Activated T-helper 9 cell treated with anti-CD3 and anti-CD28 coated beads, Interleukin-2, amount 50 U/mL, for 16 hours (primary cell): ENCODE measurements around the gene TMEM35B.
"Not testable (repeated sequence)": the region's sequence is repeated elsewhere in the genome, so short reads cannot be mapped to it uniquely, and the experiment has no call there.

Experiments
- DNase-seq: peaks from one replicate; pipeline ENCODE4 v3.0.0-alpha.2; 2020; ENCODE audit warnings: low read depth

The TMEM35B gene

DNA sequence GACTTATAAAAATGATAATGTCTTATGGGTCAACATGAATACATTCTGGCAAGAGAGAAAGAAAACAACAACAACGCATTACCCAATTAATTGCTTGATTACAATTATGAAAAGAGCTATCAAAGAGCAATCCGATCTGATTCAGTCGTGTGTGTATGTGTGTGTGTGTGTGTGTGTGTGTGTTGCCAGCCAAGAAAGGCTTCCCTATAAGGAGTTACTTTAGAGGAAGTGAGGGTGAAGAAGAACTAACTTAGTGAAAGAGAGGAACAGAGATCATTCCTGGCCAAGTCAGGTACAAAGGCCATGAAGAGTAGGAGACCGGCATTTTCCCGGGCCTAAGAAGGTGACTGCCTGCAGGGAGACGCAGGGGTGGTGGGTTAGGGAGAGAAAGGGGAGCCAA, 9.4 kb downstream of the TMEM35B start:
- DNase-seq = no peak

DNA sequence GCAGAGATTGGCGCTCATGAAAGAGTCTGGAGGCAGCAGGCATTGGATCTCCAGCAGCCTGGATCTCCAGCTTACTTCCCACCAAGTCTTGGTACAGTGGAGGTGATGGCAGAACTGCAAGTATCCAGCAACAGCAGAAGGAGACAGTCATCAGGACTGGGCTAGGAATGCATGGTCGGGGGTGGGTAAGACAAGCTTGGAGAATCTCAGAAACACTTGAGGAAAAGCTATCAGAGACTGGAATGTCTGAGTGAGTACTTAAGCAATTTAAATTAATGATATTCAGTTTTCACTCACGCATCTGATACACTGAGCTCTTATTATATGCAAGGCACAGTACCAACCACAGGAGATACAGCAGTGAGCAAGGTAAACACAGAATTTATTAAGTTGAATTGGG, 9.8 kb downstream of the TMEM35B start:
- no peak for DNase-seq

DNA sequence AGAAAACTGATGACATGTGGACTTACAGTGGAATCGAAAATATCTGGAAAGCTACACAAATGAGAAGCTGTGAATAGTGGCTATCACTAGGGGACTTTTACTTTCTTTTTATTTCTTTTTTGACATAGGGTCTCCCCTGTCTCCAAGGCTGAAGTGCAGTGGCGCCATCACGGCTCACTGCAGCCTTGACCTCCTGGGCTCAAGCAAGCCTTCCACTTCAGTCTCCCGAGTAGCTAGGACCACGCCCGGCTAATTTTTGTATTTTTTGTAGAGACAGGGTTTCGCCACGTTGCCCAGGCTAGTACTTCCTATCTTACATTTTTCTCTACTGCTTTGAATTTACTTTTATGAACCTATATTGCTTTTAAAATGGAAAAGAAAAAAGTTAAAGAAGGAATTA, 10.5 kb downstream of the TMEM35B start:
- no peak for DNase-seq

DNA sequence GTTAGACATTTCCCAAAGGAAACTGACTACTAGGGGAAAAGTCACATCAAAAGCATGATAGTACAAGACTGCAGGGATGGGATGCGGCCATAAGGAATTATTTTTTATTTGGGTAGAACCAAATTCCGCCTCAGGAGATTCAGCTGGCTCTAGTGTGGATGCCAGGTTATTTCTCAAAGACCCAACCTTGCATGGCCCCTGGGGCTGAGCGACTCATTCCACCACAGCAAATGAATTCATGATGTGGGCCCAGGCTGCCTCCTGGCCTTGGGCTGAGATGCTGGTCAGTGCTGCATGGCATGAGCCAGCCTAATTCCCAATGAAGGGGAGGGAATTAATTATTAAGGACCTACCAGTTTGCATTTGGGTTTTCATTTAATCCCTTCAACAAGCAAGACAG, 11.8 kb downstream of the TMEM35B start:
- DNase-seq = no peak

DNA sequence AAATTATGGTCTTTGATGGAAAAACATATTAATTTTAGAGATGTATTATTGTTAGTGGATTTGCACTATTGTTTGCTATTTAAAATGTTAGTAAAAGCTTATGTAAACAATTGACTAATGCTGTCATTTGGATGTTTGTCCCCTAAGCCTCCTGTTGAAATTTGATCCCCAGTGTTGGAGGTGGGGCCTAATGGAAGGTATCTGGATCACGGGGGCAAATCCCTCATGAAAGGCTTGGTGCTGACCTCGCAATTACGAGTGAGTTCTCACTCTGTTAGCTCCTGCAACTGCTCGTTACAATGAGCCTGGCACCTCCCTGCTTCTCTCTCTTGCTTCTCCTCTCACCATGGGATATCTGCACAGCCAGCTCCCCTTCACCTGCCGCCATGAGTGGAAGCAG, 14.3 kb downstream of the TMEM35B start:
- DNase-seq = no peak

DNA sequence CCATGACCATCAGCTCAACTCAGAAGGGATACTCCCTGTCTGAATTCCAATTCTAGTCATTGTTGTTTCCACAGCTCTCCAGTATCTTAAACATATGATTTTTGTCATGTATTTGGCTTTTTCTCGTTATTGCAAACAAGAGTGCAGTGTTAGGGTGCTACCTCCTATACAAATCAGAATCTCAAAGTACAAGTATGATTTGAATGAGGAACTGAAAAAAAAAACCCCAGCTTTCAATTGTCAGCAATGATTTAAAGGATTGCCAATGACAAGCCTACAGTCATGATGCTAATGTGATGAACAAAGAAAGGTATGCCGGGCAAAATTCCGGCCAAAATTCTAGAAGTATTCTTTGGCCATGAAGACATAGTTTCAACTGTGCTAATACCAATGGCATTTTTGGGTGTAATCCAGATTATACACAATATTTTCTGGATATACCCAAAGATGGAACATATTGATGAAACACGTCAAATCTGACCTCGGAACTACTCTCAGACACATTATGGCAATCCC, 14.9 kb downstream of the TMEM35B start:
- DNase-seq = no peak

DNA sequence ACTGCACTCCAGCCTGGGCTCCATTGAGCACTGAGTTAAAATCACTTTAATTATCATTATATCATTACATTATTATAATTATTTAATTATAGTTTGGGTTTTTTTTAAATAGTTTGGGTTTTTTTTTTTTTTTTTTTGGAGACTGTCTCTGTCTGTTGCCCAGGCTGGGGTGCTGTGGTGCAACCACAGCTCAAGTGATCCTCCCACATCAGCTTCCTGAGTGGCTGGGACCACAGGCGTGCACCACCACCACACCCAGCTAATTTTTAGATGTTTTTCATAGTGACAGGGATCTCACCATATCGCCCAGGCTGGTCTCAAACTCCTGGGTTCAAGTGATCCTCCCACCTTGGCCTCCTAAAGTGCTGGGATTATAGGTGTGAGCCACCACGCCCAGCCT, 16.9 kb downstream of the TMEM35B start:
- not testable (repeated sequence) for DNase-seq

DNA sequence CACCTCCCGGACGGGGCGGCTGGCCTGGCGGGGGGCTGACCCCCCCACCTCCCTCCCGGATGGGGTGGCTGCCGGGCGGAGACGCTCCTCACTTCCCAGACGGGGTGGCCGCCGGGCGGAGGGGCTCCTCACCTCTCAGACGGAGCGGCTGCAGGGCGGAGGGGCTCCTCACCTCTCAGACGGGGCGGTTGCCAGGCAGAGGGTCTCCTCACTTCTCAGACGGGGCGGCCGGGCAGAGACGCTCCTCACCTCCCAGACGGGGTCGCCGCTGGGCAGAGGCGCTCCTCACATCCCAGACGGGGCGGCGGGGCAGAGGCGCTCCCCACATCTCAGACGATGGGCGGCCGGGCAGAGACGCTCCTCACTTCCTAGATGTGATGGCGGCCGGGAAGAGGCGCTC, 17.5 kb downstream of the TMEM35B start:
- DNase-seq = not testable (repeated sequence)

DNA sequence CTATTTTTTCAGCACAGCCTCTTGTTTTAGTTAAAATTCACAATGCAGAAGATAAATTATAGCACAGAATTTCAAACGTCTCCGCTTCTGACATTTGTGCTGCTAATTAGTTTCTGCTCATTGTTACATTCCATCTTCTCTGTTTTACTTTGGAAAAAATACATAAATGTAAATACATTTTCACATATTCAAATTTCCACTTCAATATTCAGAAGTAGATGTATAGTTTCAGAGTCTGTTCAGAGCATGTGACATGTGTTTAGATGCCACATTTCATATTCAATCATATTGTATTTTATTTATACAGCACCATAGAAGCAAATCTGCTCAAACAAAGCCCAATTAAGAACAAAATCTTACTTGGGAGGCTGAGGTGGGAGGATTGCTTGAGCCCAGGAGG, 19.6 kb downstream of the TMEM35B start:
- no peak for DNase-seq

DNA sequence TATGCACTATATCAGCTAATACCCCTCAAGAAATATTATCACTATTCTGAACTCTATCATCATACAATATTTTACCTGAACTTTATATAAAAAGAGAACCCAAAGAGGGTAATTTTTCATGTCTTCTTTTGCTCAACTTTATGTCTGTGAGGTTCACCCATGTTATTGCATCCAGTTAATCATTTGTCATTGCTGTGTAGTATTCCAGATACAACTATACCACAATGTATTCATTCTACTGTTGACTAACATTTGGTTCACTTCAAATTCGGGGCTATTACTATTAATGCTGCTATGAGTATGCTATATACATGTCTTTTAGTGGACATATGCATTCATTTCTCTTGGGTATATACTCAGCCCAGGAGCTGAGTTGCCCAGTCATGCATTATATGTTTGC, 34.7 kb downstream of the TMEM35B start:
- no peak for DNase-seq

DNA sequence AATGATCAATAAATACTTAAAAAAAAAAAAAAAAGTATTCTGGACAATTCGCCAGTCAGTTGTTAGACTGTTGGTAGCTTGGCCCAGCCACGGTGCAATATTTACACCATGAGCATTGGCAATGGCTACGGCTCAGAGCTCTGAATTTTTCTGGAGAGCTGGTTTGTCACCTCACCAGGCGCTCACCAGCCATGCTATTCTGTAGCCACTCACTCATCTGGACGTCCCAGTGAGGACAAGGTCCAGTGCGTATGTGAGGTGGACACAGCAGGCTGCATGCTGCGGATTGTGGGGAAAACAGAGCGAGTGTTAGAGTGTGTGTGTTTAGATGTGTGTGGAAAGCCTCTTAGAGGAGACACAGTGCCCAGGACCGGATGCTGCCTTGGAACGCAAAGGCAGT, 36.4 kb downstream of the TMEM35B start:
- not testable (repeated sequence) for DNase-seq

DNA sequence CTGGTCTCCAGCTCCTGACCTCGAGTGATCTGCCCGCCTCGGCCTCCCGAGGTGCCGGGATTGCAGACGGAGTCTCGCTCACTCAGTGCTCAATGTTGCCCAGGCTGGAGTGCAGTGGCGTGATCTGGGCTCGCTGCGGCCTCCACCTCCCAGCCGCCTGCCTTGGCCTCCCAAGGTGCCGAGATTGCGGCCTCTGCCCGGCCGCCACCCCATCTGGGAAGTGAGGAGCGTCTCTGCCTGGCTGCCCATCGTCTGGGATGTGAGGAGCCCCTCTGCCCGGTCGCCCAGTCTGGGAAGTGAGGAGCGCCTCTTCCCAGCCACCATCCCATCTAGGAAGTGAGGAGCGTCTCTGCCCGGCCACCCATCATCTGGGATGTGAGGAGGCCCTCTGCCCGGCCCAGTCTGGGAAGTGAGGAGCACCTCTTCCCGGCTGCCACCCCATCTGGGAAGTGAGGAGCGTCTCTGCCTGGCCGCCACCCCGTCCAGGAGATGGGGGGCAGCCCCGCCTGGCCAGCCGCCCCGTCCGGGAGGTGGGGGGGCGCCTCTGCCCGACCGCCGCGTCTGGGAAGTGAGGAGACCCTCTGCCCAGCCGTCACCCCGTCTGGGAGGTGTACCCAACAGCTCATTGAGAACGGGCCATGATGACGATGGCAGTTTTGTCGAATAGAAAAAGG, 37.4 kb downstream of the TMEM35B start:
- not testable (repeated sequence) for DNase-seq

DNA sequence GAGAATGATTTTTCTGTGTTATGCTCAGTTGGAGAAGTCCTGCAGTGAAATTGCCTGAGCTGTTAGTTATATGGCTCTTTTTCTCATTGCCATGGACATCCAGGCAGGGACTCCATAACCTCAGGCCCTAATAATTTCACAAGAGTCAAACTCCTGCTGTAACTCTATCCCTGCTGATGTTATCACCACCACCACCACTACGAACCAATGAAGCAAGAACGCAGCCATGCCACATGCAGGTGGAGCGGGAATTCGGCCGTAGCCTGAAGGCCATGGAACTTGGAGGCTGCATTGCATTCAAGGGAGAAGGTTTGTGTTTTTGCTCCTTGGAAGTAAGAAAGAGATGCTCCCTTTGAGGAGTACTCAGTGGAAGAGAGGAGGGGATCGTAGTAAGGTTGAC, 38.9 kb downstream of the TMEM35B start:
- DNase-seq = no peak

DNA sequence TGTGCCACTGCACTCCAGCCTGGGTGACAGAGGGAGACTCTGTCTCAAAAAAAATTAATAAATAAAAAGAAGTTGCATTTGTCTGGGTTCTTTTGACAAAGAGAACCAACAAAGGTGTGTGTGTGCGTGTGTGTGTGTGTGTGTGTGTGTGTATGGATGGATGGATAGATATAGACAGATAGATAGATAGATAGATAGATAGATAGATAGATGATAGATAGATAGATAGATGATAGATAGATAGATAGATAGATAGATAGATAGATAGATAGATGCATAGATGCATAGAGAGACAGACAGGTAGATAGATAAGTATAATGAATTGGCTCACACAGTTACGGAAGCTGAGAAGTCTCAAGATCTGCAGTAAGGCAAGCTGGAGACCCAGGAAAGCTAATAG, 43.3 kb downstream of the TMEM35B start:
- DNase-seq = not testable (repeated sequence)
